Stimulated activated CD8-positive, alpha-beta memory T cell treated with anti-CD3 and anti-CD28 coated beads, Interleukin-7, amount 100 ng/mL, for 1 hour (primary cell): ENCODE results near the gene MINDY2.

Experiments used
- DNase-seq, 2 donors: peaks; one replicate each; pipeline ENCODE4 v3.0.0-alpha.2; 2020; ENCODE audit warnings: low read depth in 2 of 2

The MINDY2 gene, protein sequence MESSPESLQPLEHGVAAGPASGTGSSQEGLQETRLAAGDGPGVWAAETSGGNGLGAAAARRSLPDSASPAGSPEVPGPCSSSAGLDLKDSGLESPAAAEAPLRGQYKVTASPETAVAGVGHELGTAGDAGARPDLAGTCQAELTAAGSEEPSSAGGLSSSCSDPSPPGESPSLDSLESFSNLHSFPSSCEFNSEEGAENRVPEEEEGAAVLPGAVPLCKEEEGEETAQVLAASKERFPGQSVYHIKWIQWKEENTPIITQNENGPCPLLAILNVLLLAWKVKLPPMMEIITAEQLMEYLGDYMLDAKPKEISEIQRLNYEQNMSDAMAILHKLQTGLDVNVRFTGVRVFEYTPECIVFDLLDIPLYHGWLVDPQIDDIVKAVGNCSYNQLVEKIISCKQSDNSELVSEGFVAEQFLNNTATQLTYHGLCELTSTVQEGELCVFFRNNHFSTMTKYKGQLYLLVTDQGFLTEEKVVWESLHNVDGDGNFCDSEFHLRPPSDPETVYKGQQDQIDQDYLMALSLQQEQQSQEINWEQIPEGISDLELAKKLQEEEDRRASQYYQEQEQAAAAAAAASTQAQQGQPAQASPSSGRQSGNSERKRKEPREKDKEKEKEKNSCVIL

DNA sequence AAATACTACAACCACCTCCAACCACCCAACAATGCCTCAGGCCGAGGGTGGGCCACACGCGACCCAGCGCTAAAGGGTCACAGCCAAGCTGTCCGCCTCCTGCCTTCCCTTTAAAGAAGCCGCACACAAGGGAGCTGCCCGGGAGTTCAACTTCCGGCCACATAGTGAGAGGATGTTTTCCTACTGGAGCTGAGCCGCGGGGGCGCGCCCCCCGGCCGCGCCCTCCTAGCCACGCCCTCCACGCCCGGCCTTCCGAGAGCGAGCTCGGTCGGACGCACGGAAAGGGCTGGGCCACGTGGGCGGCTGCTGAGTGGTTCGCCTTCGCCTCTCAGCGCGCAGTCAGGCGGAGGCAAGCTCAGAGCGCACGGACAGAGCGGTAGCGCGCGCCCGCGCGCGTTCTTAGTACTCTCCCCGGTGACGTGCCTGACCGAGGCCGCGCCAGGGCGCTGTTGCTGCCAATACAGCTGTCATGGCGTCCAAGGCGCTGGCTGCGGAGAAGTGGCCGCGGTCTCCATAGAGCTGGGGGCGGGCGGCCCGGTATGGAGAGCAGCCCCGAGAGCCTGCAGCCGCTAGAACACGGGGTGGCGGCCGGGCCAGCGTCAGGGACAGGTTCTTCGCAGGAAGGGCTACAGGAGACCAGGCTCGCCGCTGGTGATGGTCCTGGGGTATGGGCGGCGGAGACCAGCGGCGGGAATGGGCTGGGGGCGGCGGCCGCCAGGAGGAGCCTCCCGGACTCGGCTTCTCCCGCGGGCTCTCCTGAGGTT is at the start of gene MINDY2:
Gene MINDY2, plus strand, starts transcription at position 446 of the 764 bp plus-strand sequence. Its CDS starts 94 bp downstream, at position 540.
- DNase-seq, result peak; percentile 81 to 85

DNA sequence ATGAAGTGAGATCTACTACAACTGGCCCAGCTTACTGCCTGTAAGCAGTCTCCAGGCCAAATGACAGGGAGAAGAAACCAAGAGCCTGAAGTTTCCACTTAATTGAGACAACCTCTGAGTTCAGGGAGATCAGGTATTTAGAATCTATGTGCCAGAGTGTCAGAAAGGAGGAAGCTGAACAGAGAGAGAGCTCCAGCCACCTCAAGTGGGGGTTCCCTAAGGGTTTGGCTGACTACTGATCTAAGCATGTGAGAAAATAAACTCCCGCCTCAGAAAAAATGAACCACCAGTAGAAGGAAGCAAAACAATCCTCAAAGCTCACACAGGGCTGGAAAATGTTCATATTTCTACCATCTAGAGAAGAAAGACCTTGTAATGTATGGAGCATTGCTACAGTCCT is 46.6 kb upstream of the MINDY2 start:
- DNase-seq, result no peak

DNA sequence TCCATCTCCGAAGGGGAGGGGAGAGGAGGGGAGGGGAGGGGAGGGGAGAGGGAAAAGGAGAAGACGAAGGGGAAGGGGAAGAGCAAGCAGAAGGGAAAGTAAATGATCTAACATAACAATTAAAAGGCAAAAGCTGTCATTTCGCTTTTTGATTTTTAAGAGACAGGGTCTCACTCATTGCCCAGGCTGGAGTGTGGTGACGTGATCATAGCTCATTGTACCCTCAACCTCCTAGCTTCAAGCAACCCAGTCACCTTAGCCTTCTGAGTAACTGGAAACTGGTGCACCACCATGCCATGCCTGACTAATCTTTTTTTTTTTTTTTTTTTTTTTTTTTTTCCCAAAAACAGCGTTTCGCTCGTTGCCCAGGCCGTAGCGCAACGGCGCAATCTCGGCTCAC is 44.2 kb upstream of the MINDY2 start:
- DNase-seq, result no peak

DNA sequence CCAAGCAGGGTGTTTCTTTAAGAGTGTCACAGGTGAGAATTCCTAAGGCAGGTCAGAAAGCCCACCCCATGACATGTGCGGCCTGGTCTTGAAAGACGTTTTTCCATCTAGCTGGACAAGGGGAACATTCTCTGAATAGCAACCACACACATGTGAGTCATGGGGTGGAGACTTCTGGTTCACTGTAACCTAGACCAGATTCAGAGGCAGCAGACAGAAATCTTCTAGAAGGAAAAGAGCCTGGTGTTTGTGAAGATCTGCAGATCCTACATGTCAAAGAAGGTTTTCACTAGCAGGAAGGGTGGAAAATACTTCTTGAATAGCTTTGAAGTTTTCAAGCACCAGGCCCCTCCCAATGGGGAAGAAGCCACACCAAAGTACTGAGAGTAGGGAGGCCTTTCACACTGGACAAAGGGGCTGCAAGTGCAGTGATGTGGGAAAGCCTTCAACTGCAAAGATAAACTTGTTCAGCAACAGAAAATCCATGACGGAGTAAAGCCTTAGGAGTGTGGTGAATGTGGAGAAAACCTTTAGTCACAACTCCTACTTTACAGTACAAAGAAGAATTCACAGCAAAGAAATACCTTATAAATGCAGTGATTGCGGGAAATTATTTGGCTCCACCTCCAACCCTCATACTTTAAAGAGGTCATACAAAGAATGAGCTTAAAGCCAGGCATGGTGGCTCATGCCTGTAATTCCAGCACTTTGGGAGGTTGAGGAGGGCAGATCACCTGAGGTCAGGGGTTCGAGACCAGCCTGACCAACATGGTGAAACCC is 39.2 kb upstream of the MINDY2 start:
- no peak for DNase-seq

DNA sequence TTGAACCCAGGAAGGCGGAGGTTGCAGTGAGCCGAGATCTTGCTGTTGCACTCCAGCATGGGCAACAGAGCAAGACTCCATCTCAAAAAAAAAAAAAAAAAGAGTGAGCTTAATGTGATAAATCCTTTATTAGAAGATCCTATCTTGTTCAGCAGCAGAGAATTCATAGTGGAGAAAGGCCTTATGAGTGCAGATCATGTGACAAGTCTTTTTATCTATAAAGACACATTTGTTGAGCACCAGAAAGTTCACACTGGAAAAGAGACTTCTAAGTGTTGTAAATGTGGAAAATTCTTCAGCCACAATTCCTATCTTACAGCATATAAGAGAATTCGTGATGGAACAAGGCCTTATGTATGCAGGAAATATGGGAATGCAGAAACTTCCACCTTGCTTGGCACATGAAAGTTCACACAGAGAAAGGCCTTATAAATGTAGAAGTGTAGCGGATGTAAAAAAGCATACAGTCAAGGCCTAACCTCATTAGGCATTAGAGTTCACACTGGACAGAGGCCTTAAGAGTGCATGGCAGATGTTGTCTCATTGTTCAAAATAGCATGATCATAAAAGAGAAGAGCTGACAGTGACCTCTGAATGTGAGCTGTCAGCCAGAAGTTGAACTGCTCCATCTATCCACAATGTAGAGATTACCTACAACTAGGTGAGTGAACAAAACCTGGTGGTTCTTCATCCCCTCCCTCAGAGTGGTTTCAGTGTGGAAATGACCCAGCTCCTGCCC is 38.3 kb upstream of the MINDY2 start:
- no peak for DNase-seq

DNA sequence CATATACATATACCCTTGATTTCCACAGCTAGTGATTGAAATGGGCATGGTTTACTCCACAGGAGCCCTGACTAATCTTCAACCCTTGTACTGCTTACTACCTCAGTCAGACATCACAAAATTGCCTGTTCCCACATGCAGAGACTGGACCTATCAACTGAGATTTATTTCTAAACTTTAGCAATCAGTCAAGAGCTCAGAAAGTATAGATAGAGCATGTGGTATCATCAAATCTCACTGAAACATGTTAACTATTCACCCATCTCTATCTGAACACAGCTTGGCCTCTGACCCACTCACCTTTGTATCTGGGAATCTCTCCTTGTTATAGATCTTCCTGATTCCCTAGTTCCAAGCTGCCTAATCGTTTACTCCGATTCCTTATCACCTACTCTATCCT is 36.2 kb upstream of the MINDY2 start:
- DNase-seq, result no peak

DNA sequence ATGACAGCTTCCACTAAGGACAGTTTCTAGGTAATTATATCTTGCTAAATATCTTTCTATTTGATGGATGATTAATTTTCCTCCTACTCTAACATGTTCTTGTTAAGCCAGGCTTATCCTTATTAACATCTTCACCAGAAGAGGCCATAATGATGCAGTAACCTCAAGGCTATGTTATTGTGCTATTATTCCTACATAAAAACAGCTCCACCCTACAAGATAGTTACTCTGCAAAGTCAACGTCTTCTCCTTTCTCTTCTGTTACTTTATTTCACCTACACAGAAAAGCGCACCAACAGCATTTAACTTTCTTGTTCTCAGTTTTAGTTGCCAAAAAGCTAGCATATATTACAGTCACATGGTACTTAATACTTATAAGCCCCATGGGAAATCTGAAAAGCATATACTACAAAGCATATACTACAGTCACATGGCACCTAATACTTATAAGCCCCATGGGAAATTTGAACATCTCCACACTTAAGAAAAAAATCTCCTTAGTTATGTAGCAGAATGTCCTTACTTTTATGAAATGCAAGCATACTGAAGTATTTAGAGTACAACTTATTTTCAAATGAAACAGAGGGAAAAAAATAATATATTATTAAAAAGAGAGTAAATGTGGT is 35.0 kb upstream of the MINDY2 start:
- no peak for DNase-seq

DNA sequence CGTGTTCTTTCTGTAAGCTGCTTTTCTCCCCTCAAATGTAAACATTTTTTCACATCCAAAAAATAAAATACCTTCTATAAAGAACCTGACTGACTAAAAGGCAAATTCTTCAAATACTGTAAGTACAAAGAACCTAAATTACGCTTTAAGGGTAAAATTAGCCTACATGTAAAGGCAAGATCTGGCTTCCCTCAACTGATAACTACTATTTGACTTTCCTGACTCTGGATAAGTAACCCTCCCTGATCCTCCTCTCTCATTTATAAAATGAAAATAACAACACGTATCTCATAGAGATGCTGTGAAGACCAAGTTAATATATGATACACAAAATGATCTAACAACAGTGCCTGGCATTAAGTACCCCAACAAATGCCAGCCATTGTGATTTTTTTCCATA is 33.8 kb upstream of the MINDY2 start:
- DNase-seq, result no peak

DNA sequence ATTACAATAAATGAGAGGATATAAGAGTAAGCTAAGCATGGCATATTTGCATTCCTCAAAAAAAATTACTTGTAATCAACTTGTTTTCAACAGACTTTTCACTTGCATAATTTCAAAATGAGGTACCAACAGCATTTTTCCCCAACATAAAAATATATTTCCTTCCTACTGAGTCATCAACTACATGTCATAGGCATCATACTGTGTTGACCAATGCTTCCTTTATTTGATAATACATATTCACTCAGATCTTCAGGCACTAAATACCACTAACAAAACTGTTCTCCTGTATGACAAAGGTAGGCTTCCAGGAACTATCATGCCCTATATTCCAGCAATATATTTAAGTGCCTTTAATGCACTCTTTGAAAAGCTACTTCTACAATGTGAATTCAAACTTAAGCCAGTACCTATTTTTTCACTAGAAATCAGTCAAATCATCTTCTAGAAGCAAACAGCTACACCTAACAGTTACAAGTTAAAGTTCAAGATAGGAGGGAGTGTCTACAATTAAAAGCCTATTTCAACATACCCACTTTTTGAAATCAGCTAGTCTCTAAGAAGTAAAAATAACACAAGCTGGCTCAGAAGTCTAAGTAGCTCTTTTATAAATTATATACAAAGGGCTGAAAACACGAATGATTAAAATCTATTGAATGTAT is 32.9 kb upstream of the MINDY2 start:
- no peak for DNase-seq

DNA sequence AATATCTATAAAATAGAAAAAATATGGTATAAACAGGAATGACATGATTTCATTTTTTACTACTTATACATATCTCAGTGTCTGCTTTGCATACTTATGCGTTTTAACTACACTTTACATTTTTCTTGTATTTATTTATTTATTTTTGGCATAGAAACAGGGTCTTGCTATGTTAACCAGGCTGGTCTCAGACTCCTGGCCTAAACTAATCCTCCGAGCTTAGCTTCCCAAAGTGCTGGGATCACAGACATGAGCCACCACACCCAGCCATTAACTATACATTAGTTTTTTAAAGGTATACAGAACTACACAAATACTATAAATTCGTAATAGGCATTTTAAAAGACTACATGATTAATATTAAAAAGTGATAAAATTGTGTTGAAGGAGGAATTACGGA is 30.7 kb upstream of the MINDY2 start:
- DNase-seq, result no peak

DNA sequence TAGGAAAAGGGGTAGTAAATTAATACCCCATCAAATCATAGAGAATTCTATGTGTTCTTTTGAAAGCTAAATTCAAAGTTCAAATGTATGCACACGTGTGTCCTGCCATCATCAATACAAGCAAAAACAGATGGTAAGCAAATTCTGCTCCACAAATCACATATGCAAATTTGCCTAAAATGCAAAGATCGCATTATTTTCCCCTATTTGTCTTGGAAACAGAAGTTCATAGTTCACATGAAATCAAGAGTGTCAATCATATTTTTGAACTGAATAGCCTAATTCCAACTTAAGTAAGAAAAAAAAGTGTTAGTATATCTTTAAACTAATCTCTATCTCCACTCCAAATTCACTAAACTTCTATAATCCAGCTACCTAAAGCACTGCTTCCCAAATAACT is 30.1 kb upstream of the MINDY2 start:
- no peak for DNase-seq

DNA sequence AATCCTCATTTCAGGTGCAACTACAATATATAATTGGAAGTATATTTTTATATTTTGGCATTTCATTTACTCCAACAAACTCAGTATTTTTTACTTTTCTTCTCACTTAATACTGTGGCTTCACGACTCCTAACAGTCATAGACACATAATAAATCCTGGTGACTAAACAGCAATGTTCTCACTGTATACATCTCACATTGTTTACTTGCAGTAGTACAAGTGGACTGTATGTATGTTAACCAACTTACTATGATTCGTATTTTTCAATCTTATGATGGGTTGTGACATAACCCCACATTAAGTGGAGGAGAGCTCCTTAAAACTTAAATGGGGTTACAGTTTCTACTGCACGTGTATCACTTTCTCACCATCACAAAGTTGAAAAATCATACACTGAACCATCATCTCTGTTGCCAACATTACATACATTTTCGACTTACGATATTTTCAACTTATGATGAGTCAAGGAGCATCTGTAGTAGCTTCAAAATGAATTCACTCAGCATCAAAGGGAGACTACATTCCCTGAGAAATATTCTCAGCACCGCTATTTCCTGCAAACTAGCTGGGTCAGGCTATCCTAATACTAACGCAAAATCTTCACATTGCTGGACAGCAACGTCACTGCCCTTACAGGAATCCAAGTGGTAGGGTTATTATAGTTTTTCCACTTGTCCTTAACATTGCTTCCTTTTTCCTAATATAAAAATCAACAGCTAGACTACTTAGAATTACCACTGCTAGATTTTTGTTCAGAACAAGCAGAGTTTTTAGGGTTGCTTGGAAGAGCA is 28.9 kb upstream of the MINDY2 start:
- no peak for DNase-seq

DNA sequence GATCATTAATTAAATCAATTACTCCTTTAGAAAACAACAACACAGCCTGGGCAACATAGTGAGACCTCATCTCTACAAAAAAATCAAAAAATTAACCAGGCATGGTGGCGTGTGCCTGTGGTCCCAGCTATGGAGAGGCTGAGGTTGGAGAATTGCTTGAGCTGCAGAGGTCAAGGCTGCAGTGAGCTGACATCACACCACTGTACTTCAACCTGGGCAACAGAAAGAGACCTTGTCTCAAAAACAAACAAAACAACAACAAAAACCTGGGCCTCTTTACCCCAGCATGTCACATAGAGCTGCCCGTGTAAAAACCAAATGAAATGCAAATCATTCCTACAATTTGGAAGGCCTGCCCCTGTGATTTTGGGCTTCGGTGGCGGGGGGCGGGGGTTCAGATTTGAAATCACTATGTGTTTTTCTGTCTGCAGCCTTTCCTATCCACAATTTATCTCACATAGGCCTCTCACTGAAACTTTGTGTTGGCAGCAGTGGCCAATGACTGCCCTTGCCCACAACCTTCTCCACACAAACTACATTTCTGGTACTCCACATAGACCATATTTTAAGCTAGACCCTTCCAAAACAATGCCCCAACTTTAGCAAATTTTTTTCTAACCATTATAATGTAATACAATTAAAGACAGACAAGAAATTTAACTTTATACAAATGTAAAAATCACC is 28.1 kb upstream of the MINDY2 start:
- no peak for DNase-seq

DNA sequence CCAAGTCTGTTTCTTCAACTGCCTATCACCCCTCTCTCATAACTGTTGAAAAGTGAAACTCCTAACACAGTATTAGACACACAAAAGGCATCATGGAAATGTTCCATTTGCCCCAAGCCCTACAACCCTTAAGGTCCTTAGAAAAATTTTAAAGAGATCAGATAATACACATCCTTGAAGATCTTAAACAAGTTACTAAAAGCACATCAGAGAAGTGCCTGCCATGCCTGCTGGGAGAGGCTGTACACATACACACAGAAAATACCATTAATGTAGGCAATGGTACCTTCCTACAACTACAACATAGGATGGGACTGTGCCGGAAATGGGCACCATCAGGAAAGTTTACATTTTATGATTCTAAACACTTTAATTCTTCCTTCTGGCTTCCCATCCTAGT is 24.9 kb upstream of the MINDY2 start:
- DNase-seq, result no peak

DNA sequence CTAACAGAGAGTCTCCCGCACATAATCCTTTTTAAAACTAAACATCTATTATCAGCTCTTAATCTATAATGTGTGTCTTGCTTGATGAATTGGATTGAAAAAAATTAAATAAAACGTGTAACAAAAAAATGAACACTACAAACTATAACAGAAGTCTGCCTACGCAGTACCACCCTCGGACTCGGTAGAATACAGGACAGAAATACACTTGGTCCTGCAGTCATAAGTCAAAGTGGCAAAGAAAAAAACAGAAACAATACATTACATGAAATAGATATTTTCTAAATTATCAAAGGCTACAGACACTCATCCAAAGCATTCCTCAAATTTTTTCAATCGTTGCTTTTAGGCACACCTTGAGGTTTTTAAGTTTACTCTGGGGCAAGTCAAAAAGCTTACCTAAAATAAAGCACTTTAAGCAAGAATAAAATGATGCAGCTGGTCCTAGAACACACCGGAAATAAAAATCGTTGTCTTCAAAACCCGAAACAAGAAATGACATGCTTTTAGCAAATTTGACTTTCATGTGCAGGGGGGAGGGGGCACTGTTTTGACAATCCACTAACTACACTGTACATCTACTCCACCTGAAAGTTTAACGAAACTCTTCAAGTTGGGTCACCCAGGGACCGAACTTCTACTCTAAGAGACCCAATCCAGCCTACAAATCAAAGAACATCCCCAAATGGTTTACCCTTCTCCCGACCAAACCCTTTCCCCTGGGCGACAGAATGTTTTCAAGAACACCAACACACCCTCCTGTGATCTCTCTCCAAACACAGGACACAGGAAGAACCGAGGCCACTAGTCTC is 22.9 kb upstream of the MINDY2 start:
- no peak for DNase-seq

DNA sequence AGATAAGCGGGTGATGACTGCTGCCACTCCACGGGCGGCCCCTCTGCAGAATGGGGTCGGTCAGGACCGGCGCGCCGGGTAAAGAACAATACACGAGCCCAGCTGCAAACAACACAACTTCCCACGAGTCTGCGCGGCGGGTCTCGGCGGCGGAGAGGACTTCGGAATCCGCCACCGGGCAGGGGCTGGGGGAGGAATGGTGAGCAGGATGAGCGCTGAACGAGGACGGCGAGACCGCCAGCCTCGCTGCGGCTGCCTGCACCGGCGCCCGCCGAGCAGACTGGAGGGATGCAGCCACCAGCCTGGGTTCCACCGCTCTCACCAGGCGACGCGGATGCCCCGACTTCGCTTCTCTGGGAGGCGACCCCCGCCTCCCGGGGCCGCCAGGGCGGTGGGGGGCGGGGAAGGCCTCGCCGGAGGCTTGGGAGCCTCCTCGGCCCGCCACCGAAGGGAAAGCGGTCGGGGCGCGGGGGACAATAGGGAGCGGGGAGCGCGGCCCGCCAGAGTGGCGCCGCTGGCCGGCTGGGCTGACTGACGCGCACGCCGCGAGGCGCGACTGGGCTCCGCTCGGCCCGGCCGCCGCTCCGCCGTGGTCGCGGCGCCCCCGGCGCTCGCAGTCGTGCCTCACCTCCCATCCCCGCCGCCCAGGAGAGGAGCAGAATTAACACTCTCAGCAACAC is 22.1 kb upstream of the MINDY2 start:
- DNase-seq, result no peak
